ENCODE measurements around the gene LZIC.

LZIC gene

GRCh38 chr1:9882296-9882944 is 60.8 kb downstream of the LZIC start:
- no peak for TF ChIP-seq CTCF (IDR thresholded peaks at IDR 0.05; ENCODE audit: insufficient read depth, low read depth, low read length, missing control alignments)
- peak; percentile 73 for DNase-seq (ENCODE audit: low read depth)

GRCh38 chr1:9881838-9882249 is 61.3 kb downstream of the LZIC start:
- DNase-seq (ENCODE audit: low read depth) = peak; percentile 63
- TF ChIP-seq CTCF (IDR thresholded peaks at IDR 0.05; ENCODE audit: insufficient read depth, low read depth, low read length, missing control alignments) = no peak
- H3K4me3 ChIP-seq (ENCODE audit: low read length) = no peak overlapping the region

More at GRCh38 chr1:9882296-9882944, 60.8 kb downstream of the LZIC start:
- H3K4me3 ChIP-seq (ENCODE audit: low read length) = no peak overlapping the region
